Heart left ventricle (tissue), 13 donors: Measurements from ENCODE around the gene STAG1.

ENCODE experiments used
- POLR2A ChIP-seq, 2 donors: fragments of 450-650 bp; IDR thresholded peaks; one replicate each; pipeline ENCODE4 v1.6.1; 2017; ENCODE audit warnings: antibody characterized with exemption in 2 of 2, mild to moderate bottlenecking in 2 of 2, moderate library complexity in 2 of 2
- TF ChIP-seq, protein P1 (sequence below), 12 donors: fragments of 200-600 bp; sonication (generic) in 4 of 12; IDR thresholded peaks; one replicate each; pipeline versions ENCODE4 v1.5.0 to v1.8.0; 2018 to 2022; ENCODE audit warnings: antibody characterized with exemption in 12 of 12, mild to moderate bottlenecking in 5 of 12
- donor health status: ischemic (EF 13 %, LVEDD 7.1; RV severe dilation, severe dysfunction).
- donor health status: DM: no; HTN: yes; CAD: no.
- donor health status: DM: no; HTN: no; CAD: no.
- donor health status: ischemic (EF 25% LVEDD 6.9; RV normal size, moderate dysfunction).
- donor health status: ischemic (EF 25% LVEDD 5.7; RV mildly dilated, moderate dysfunction).
- donor health status: ischemic (EF 35%, LVEDD 5.7; RV mildly dilated, moderate dysfunction).
- donor health status: nonischemic (EF 11% LVEDD 7.7; RV severe dilation, severe dysfunction).
- donor health status: DM: yes; HTN: yes; CAD: no.
- donor health status: PGD.
- donor health status: ischemic (EF 29% LVEDD 5.4; RV normal size, mild dysfunction).
- donor health status: nonischemic (EF 23%, LVEDD 6.1; RV moderate dilation, normal function).

DNA sequence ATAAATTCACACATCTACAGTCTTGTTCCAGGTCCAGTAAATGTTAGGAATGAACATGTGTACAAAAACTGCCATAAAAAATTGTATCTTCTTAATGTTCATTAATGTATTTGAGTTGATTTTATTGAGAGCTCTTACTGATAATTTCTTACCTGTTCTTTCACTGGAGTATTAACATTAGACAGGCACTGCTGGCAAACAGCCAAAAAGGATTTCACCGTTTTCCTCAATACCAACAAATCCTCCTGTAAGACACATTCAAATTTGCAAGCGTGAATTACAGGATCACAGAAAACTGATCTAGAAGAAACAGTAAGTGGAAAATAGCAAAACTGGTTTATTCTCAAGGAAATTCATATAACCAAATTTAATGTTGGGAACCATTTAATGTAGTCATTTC is 374.7 kb downstream of the STAG1 start:
- TF ChIP-seq, protein P1, sequence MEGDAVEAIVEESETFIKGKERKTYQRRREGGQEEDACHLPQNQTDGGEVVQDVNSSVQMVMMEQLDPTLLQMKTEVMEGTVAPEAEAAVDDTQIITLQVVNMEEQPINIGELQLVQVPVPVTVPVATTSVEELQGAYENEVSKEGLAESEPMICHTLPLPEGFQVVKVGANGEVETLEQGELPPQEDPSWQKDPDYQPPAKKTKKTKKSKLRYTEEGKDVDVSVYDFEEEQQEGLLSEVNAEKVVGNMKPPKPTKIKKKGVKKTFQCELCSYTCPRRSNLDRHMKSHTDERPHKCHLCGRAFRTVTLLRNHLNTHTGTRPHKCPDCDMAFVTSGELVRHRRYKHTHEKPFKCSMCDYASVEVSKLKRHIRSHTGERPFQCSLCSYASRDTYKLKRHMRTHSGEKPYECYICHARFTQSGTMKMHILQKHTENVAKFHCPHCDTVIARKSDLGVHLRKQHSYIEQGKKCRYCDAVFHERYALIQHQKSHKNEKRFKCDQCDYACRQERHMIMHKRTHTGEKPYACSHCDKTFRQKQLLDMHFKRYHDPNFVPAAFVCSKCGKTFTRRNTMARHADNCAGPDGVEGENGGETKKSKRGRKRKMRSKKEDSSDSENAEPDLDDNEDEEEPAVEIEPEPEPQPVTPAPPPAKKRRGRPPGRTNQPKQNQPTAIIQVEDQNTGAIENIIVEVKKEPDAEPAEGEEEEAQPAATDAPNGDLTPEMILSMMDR (IDR thresholded peaks at IDR 0.05) = no peak
- TF ChIP-seq POLR2A (IDR thresholded peaks at IDR 0.05) = no peak
